ENCODE data around the gene TACR1.
"Not testable (repeated sequence)": the region's sequence is repeated elsewhere in the genome, so short reads cannot be mapped to it uniquely, and the experiment has no call there.

Gene TACR1

GRCh38 chr2:75199428-75200011 is at the start of gene TACR1:
Gene TACR1, minus strand, starts transcription at chr2:75199520. Its CDS starts 586 bp downstream, at chr2:75198934.
- DNase-seq, result peak; percentile 30

GRCh38 chr2:75248581-75248980 is 49.3 kb upstream of the TACR1 start:
- not testable (repeated sequence) for DNase-seq

DNA sequence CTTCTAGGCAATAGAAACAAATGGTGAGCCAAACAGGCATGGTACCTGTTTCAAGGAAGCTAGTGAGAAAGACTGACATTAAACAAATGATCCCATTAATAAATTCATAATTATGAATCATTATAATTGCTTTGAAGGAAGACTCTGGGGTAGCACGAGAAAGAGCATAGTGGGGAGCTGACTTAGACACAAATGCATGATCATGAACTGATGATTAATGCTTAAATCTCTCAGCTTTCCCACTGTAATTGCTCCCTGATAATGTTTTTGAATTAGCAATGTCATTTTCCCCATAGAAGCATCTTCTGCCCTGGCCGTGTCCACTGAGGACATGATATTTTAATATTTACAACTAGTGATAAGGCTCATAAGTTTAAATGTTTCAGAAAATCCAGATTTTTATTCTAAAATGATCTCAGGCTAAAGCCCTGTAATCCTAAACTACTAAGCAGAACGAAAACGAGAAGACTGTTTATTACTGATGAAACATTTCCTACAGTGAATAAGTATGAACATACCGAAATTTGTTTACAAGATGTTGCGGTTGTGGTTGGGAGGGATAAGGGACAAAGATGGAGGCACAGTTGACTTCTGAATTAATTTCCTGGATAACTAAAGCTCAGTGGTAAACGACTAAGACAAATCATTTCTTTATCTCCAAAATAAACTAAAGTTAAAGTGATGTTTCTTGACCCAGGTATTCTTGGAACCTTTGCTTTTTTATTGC is 47.3 kb upstream of the TACR1 start:
- DNase-seq, result no peak

GRCh38 chr2:75243219-75243618 is 43.9 kb upstream of the TACR1 start:
- no peak for DNase-seq

GRCh38 chr2:75241696-75242095 is 42.4 kb upstream of the TACR1 start:
- no peak for DNase-seq

DNA sequence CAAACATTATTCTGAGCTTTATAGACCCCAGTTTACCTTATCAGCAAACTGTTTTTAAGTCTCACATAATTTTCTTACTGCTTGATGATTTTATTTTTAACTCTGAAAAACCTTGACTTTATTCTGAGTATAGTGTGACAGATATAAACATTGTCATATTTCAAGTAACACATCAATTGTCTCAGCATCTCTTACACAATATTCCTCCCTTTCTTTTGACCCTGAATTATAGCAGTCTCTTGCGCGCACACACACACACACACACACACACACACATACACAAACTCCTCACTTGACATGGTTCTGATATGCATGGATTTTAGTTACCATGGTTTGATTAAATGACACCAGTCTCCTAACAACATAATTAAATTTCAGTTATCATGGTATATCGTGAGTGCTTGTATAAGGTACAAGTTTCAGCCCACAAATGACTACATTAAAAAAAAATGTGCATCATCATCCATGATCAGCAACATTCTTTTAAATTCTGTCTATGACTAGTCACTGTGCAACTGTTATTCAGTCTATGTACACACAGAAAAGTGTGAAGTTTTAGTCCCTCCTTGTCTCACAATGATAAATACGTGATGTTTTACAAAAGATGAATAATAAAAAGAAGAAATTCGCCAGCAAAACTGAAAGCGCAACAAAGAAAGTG is 39.5 kb upstream of the TACR1 start:
- DNase-seq, result no peak

DNA sequence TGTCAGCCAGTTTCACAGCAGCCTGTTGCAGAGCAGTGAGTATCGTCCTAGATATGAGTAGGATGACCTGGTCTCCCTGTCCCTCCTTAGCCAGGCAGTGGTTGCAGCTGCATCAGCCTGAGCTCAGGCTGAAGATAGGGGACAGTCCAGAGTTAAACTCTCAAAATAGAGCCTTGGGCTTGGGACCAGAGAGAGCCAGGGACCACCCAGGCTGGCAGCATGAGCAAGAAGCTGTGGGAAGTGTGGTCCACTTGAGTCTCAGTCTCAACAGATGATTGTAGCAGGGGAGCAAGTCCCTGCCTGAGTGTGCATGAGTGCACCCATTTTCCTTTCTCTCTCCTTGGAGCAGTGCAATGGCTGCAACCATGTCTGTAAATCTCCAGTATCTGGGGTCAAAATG is 38.0 kb upstream of the TACR1 start:
- DNase-seq, result no peak

DNA sequence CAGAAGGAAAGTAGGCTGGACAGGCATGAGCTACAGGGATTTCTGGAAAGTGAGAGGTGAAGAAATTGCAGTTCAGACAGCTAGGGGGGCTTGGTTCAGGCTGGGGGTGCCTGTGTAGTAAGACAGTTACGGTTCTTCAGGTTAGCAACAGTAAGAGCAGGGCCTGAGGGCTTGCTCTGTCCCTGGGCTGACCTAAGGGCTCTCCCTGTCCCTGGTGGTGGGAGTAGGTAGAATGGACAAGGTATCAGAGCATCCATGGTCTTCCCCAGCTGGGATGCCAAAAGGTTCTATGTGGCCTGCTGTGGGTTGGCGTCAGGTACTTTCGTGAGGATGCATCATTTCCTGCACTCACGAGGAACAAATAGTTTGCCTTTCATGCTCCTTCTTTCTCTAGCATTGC is 34.6 kb upstream of the TACR1 start:
- DNase-seq, result no peak

GRCh38 chr2:75226617-75227016 is 27.3 kb upstream of the TACR1 start:
- no peak for DNase-seq

- DNase-seq, result no peak
Observed at GRCh38 chr2:75226099-75226498, 26.8 kb upstream of the TACR1 start.

DNA sequence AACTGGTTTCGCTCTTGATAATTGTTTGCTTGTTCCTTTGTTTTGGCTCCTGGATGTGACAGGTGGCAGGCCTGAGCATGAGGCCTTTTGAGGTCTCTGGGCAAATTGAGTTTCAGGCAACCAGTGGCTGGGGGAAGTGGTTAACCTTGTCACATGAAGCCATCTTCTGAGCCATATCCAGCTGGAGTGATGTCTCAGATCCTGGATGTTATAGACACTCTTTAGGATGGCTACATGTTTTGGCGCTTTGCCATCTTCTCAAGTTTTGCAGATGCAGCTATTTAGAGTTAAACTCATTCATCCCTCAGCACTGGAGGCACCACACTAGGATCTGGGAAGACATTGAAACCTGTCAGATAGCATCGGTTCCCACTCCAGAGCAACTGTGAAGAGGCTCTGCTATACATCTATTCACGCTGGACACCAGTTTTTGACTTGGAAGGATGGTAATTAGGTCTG is 25.3 kb upstream of the TACR1 start:
- no peak for DNase-seq

- no peak for DNase-seq
Observed at GRCh38 chr2:75222527-75222926, 23.2 kb upstream of the TACR1 start.

DNA sequence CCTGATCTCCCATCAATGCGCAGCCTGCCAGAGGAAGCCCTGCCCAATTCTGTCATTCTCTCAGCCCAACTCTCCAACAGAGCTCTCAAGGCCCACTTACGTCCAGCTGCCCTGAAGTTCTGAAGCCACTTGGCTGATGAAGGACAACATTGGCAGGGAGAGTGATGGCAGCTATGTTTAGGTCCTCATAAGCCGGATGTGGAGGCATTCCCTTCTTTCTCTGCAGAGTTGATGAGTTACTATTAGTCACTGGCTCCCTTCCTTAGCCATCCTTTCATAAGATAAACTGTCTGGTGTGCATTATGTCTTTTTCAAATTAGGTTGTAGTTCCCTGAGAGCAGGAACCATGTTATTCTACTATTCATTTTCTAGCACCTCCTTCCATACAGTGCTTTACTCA is 22.5 kb upstream of the TACR1 start:
- no peak for DNase-seq

GRCh38 chr2:75219213-75219612 is 19.9 kb upstream of the TACR1 start:
- DNase-seq, result not testable (repeated sequence)

- DNase-seq, result no peak
Observed at GRCh38 chr2:75211266-75211770, 12.0 kb upstream of the TACR1 start.

GRCh38 chr2:75210409-75210808 is 11.1 kb upstream of the TACR1 start:
- no peak for DNase-seq

DNA sequence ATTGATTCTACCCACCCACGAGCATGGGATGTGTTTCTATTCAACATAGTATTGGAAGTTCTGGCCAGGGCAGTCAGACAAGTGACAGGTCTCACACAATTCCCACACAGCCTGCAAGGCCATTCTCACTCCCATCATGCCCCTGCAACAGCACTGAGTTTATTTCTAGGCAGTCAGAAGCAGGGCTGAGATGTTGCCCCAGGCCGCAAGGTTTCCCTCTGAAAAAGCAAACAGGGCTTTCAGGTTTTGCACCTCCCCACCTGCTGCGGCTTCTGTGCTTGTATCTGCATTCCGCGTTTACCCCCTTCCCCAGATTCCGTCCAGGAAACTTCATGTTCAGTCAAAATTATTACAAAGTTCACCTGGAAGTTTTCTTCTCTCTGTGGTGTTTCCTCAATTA is 9.4 kb upstream of the TACR1 start:
- no peak for DNase-seq

DNA sequence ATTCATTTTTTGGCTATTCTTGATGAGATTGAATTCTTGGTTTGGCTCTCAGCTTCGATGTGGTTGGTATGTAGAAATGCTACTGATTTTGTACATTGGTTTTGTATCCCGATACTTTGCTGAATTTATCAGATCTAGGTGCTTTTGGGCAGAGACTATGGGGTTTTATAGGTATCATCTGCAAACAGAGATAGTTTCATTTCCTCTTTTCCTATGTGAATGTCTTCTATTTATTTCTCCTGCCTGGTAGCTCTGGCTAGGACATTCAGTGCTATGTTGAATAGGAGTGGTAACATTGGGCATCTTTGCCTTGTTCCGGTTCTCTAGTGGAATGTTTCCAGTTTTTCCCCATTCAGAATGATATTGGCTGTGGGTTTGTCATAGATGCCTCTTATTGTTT is 5.5 kb upstream of the TACR1 start:
- DNase-seq, result no peak

DNA sequence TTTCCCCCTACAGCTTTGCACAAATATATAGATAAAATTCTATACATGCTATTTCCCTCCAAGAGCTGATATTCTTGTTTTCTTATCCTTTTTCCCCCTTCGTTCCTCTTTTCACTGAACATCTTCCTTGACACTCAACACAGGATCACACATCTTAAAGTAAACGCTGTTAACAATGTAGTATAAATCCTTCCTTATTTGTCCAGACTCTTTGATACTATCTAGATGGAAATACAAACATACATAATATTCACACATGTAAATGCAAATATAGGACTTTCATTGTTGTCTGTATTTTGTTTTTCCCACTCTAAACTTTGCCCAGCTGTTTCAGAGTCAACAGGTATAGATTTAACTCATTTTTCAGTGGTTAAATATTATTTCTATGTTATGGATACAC is 3.0 kb upstream of the TACR1 start:
- no peak for DNase-seq

- no peak for DNase-seq
Observed at GRCh38 chr2:75200140-75201096, 1.1 kb upstream of the TACR1 start.

- DNase-seq, result no peak
Observed at GRCh38 chr2:75195076-75195691, 4.1 kb downstream of the TACR1 start.

DNA sequence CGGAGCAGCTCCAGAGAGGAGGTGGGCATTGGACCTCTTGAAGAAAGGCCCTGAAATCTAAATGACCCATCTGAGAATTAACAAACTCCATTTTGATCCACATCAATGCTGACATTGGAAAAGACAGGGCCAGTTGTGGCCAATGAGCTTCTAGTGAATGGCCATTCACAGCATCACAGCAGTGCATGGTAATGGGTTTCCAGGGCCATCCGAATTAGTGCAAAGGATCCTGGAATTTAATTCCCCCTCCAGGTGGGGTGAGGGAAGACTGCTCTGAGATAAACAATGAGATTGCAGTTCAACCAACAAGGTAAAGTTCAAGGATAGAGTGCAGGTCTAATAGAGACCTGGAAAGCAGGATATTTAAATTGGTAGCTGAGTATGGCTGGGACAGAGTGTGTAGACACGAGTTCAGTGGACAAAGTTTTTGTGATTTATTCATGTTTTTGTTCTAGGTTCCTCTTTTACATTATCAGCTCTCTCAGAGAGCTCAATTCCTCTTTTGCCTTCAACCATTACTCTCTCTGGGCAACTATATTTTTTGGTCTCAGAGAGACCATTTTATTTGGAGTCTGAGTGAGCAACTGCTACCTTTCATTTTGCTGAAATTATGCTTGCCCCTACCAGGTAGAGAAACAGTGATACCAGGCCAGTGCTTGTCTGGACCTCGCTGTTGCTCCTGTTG is 5.0 kb downstream of the TACR1 start:
- no peak for DNase-seq
